Right lobe of liver (tissue), 6 donors: ENCODE data around the gene KRTAP9-8. TPM values are rescaled to one million over a fixed set of nuclear protein-coding genes. Genes with fewer than 3 reads are reported as not detected.
"Not testable (repeated sequence)": the region's sequence is repeated elsewhere in the genome, so short reads cannot be mapped to it uniquely, and the experiment has no call there.

Experiments
- ATAC-seq, 4 donors: fragments of 200-7000 bp; cut with Tn5 transposase; one replicate each; pipeline ENCODE4 v1.9.1; 2020; ENCODE audit warnings: mild to moderate bottlenecking in 4 of 4, moderate library complexity in 4 of 4
- DNase-seq, 3 donors: peaks; one replicate each; pipeline ENCODE4 v3.0.0-alpha.2; 2020
- H3K27ac ChIP-seq, 3 donors: fragments of 200-600 bp; one replicate each; pipeline ENCODE4 v1.8.0; 2022
- H3K27me3 ChIP-seq, 2 donors: fragments of 200-600 bp; one replicate each; pipeline ENCODE4 v1.8.0; 2022
- H3K36me3 ChIP-seq, 4 donors: fragments of 200-600 bp; sonication (generic) in 1 of 4; one replicate each; pipeline versions ENCODE4 v1.5.1 to v1.8.0; 2017 to 2022; ENCODE audit warnings: control low read depth in 1 of 4
- H3K4me1 ChIP-seq, 4 donors: fragments of 200-600 bp; sonication (generic) in 1 of 4; one replicate each; pipeline versions ENCODE4 v1.5.1 to v1.8.0; 2017 to 2022; ENCODE audit warnings: control low read depth in 1 of 4
- H3K4me3 ChIP-seq, 3 donors: fragments of 200-600 bp; one replicate each; pipeline ENCODE4 v1.8.0; 2022
- H3K9me3 ChIP-seq, 4 donors: fragments of 200-600 bp; sonication (generic) in 1 of 4; one replicate each; pipeline versions ENCODE4 v1.5.1 to v1.8.0; 2017 to 2022; ENCODE audit warnings: control low read depth in 1 of 4
- CTCF ChIP-seq, 4 donors: fragments of 200-600 bp in 3 of 4; fragments of 450-650 bp in 1 of 4; IDR thresholded peaks; one replicate each; pipeline versions ENCODE4 v1.5.1 to v1.8.0; 2016 to 2022; ENCODE audit warnings: antibody characterized with exemption in 4 of 4, mild to moderate bottlenecking in 2 of 4
- POLR2A ChIP-seq: fragments of 450-650 bp; IDR thresholded peaks from one replicate; pipeline ENCODE4 v1.6.1; 2017; ENCODE audit warnings: antibody characterized with exemption, mild to moderate bottlenecking
- WGBS: methylation state at CpG from one replicate; pipeline ENCODE4 v1.1.6; 2018; ENCODE audit warnings: low coverage, low lambda C conversion rate; ENCODE audit not compliant: insufficient coverage; ENCODE audit errors: missing lambda C conversion rate; 5-methylcytosine and 5-hydroxymethylcytosine counted together
- intact Hi-C, 2 donors: fragments of 100-400 bp; cut with DNase I; formaldehyde crosslinking; loops; one replicate each; pipeline versions ENCODE4 v1.11.2 to v1.14.1; 2022
- total RNA-seq, 6 experiments: library from RNA; depleted of rRNA in 2 of 6; stranded (reverse); fragments of >200 nt in 2 of 6; fragmentation: NEBNext Ultra II Directional in 3 of 6; extraction: Animal tissue kit (Norgen Biotek cat#: 25700) in 3 of 6; gene quantifications; one replicate each; pipeline versions ENCODE4 v1.1.0 to v1.2.4, GENCODE V29; 2016 to 2023
- donor health status: DM: no; HTN: yes; CAD: no.
- donor health status: DM: no; HTN: no; CAD: no.
- donor health status: DM: no; HTN: no; CAD: no.
- donor health status: DM: no; HTN: yes; CAD: no.
- donor health status: DM: no; HTN: yes; CAD: no.

The KRTAP9-8 gene
- total RNA-seq, 6 experiments from 2014 or later: not detected

GRCh38 chr17:41263212-41263611, 25.4 kb downstream of the KRTAP9-8 start:
- ATAC-seq (no peak), DNase-seq (no peak)
- Histone ChIP-seq H3K9me3 (no peaks in the 10 kb centered on the region), H3K27ac (no peak overlapping the region), H3K4me1 (no peaks in the 10 kb centered on the region), H3K27me3 (peaks cover 0 to 4% of the 10 kb centered on the region in 2 donors), H3K36me3 (no peaks in the 10 kb centered on the region), H3K4me3 (no peak overlapping the region)
- TF ChIP-seq POLR2A (no peak), CTCF (IDR thresholded peaks at IDR 0.05) (no peak)
- intact Hi-C loops: no loop called here
- WGBS: 54% methylated on average over 2 of the region's 2 CpGs

- intact Hi-C loops: no loop called here
- no peak overlapping the region for H3K27ac ChIP-seq
- TF ChIP-seq CTCF (IDR thresholded peaks at IDR 0.05) (no peak), POLR2A (no peak)
- H3K36me3 ChIP-seq: no peaks in the 10 kb centered on the region
- H3K9me3 ChIP-seq: no peaks in the 10 kb centered on the region
- ATAC-seq (no peak), DNase-seq (no peak)
- H3K4me1 ChIP-seq: no peaks in the 10 kb centered on the region
- H3K4me3 ChIP-seq: no peak overlapping the region
- 50% methylated on average over 1 of the region's 3 CpGs for WGBS
- peaks cover 0 to 1% of the 10 kb centered on the region in 2 donors for H3K27me3 ChIP-seq
These were observed 26.8 kb downstream of the KRTAP9-8 start for GRCh38 chr17:41264599-41264998.

- H3K9me3 ChIP-seq: no peaks in the 10 kb centered on the region
- no peak within 1 kb of the TSS for H3K27ac ChIP-seq
- no peaks in the 10 kb centered on the region for H3K27me3 ChIP-seq
- ATAC-seq (no peak), DNase-seq (no peak)
- no peaks in the 10 kb centered on the region for H3K4me1 ChIP-seq
- H3K36me3 ChIP-seq: no peaks in the 10 kb centered on the region
- intact Hi-C loops: no loop called here
- no peak within 1 kb of the TSS for H3K4me3 ChIP-seq
- TF ChIP-seq POLR2A: no peak
- TF ChIP-seq CTCF (IDR thresholded peaks at IDR 0.05): no peak
- 46% methylated on average over 2 of the region's 2 CpGs for WGBS
These were observed 27.3 kb downstream of the KRTAP9-8 start, which contains the start of gene KRTAP9-6 for GRCh38 chr17:41265078-41265477. KRTAP9-6 (plus strand) TSS chr17:41265378; CDS start chr17:41265378, 0 bp downstream.

GRCh38 chr17:41267711-41268110, 29.9 kb downstream of the KRTAP9-8 start:
- Histone ChIP-seq H3K4me3 (no peak overlapping the region), H3K9me3 (no peaks in the 10 kb centered on the region), H3K36me3 (no peaks in the 10 kb centered on the region), H3K27ac (no peak overlapping the region), H3K27me3 (no peaks in the 10 kb centered on the region), H3K4me1 (no peaks in the 10 kb centered on the region)
- no peak for ATAC-seq
- no peak for TF ChIP-seq CTCF (IDR thresholded peaks at IDR 0.05)
- no peak for TF ChIP-seq POLR2A
- DNase-seq: no peak
- intact Hi-C loops: no loop called here
- 51% methylated on average over 3 of the region's 3 CpGs for WGBS

- H3K36me3 ChIP-seq, H3K4me3 ChIP-seq, ATAC-seq, H3K9me3 ChIP-seq, H3K4me1 ChIP-seq, DNase-seq, H3K27me3 ChIP-seq, H3K27ac ChIP-seq, intact Hi-C loops: not testable (repeated sequence)
- WGBS: no CpG with 5 or more reads among the region's 1 CpG
These were observed 33.5 kb downstream of the KRTAP9-8 start for GRCh38 chr17:41271323-41271722.
